ENCODE results near the gene MORC4. TPM values are rescaled to one million over a fixed set of nuclear protein-coding genes. Genes with fewer than 3 reads are reported as not detected.

Gene MORC4
- 1 to 10 TPM; 7.6 to 9.7 (median 8.0) TPM for total RNA-seq
- long read RNA-seq, donor 1, partial matches to known transcripts, result 3 of 14 reads
- long read RNA-seq, donor 1, other reads (novel, unspliced or antisense), result 7 of 14 reads
- long read RNA-seq, donor 2, partial matches to known transcripts, result 1 of 1 reads
- long read RNA-seq, donor 2, other reads (novel, unspliced or antisense), result 0 of 1 reads

DNA sequence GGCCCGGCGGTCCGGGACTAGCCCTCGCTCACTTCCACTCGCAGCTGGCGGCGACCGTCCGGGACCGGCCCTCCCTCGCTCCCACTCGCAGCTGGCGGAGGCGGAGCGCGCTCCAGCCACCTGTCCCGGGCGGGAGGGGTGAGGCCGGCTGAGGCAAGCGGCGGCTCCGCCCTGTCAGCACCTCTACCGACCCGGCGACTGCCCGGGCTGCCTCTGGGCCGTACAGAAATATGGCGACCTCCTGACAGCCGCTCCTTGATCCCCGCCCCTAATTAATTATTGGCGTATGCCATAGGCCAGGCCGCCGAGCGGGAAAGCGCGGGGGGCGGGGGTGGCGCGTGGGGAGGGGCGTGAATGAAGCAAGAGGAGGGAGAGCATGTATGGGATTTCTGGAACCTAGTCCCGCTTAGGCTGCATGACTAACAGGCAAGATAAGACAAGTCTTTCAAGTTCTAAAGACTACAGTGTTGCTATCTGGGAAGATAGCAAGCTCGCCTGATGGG lies at the start of gene MORC4:
Gene MORC4, minus strand, starts transcription at position 200 of the 503 bp plus-strand sequence. CDS start 243 bp downstream, outside the sequence.
- TF ChIP-seq, protein P1, sequence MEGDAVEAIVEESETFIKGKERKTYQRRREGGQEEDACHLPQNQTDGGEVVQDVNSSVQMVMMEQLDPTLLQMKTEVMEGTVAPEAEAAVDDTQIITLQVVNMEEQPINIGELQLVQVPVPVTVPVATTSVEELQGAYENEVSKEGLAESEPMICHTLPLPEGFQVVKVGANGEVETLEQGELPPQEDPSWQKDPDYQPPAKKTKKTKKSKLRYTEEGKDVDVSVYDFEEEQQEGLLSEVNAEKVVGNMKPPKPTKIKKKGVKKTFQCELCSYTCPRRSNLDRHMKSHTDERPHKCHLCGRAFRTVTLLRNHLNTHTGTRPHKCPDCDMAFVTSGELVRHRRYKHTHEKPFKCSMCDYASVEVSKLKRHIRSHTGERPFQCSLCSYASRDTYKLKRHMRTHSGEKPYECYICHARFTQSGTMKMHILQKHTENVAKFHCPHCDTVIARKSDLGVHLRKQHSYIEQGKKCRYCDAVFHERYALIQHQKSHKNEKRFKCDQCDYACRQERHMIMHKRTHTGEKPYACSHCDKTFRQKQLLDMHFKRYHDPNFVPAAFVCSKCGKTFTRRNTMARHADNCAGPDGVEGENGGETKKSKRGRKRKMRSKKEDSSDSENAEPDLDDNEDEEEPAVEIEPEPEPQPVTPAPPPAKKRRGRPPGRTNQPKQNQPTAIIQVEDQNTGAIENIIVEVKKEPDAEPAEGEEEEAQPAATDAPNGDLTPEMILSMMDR (IDR thresholded peaks at IDR 0.05), result no peak
- Histone ChIP-seq H3K9me3 (no peaks in the 10 kb centered on the region), H3K4me3 (peak within 1 kb of the TSS; percentile 32), H3K4me1 (ENCODE audit: low read depth) (no peaks in the 10 kb centered on the region), H3K36me3 (ENCODE audit: low read depth) (no peaks in the 10 kb centered on the region)
- peak; percentile 96 for ATAC-seq
- intact Hi-C loops (cut with DNase I, micrococcal nuclease), result no loop called here
- DNase-seq, result peak; percentile 76 to 85 (median 82)

DNA sequence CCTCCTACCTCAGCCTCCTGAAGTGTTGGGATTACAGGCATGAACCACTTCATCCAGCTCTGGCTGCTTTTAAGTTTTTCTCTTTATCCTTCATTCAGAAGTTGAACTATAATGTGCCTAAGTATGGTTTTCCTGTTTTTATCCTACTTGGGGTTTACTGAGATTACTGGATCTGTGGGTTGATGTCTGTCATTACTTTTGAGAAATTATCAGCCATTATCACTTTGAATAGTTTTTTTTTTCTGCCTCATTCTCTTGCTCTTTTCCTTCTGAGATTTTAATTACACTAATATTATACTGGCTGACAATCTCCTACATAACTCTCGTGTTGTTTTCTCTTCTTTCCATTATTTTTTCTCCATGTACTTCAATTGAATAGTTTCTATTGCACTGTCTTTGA lies 47.6 kb upstream of the MORC4 start:
- no peak overlapping the region for H3K4me3 ChIP-seq
- ATAC-seq, result no peak
- H3K9me3 ChIP-seq, result no peaks in the 10 kb centered on the region
- H3K4me1 ChIP-seq (ENCODE audit: low read depth), result no peaks in the 10 kb centered on the region
- no peaks in the 10 kb centered on the region for H3K36me3 ChIP-seq (ENCODE audit: low read depth)
- DNase-seq, result no peak
- intact Hi-C loops (cut with DNase I, micrococcal nuclease), result no loop called here
- TF ChIP-seq, protein P1 (IDR thresholded peaks at IDR 0.05), result no peak

DNA sequence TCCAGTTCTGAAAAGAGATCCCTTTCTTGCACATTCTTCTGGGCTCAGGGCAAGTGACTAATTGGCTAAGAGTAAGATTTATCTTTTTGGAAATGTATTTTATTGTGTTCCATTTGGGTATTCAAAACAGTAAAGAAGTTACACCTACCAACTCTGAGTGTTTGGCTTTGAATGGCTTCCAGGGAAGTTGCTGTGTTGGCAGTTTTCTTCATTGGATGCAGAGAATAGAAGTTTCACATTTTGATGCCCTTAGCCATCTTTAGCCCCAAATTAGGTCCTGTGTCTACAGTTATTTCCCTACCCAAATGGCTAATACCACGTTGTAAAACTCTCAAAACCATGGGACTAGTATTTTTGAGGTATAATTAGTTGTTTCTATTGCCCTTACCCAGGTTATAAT lies 29.7 kb upstream of the MORC4 start:
- ATAC-seq, result no peak
- TF ChIP-seq, protein P1 (IDR thresholded peaks at IDR 0.05), result no peak
- Histone ChIP-seq H3K36me3 (ENCODE audit: low read depth) (no peaks in the 10 kb centered on the region), H3K4me3 (no peak overlapping the region), H3K9me3 (no peaks in the 10 kb centered on the region), H3K4me1 (ENCODE audit: low read depth) (no peaks in the 10 kb centered on the region)
- DNase-seq, result no peak
- intact Hi-C loops (cut with DNase I, micrococcal nuclease), result no loop called here

DNA sequence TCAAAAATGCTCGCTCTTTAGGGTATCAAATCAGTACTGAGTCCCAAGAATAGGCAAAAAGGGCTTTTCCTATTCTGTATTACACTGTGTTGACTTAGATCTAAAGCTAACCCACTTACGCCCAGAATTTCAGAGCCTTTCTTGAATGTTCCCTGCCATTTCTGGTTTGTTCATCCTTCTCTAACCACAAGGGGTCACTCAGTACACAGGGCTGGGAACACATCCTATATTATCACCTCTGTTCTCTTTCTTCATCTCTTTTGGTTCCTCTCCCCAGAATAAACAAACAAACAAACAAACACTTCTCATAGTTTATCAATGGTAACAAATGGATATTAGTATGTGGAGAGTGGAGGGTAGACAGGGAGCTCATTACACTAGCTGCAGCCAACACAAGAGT lies 25.5 kb upstream of the MORC4 start:
- ATAC-seq (no peak), DNase-seq (peak in 1 of 3 donors; percentile 8)
- Histone ChIP-seq H3K36me3 (ENCODE audit: low read depth) (no peaks in the 10 kb centered on the region), H3K4me1 (ENCODE audit: low read depth) (no peaks in the 10 kb centered on the region), H3K9me3 (no peaks in the 10 kb centered on the region), H3K4me3 (no peak overlapping the region)
- intact Hi-C loops (cut with DNase I, micrococcal nuclease), result no loop called here
- TF ChIP-seq, protein P1 (IDR thresholded peaks at IDR 0.05), result no peak

DNA sequence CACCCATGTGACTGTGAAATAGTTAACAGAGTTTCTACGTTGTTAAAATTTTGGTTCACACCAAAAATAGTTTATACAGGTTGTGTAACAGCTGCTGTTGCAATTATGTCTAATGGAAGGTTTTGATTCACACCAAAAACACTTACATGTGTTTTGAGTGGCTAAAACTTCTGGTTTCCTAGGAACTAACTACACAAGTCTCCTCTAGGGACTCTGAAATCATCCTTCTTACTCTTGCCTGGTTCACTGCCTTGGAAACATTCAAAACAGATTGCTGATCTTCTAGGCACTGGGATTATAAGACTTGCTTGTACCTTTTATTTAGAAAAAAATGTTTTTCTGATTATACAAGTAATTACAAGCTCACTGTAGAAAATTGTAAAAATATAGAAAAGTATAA lies 14.9 kb upstream of the MORC4 start:
- intact Hi-C loops (cut with DNase I, micrococcal nuclease), result no loop called here
- DNase-seq (no peak), ATAC-seq (no peak)
- TF ChIP-seq, protein P1 (IDR thresholded peaks at IDR 0.05), result no peak
- Histone ChIP-seq H3K4me1 (ENCODE audit: low read depth) (no peaks in the 10 kb centered on the region), H3K9me3 (no peaks in the 10 kb centered on the region), H3K36me3 (ENCODE audit: low read depth) (no peaks in the 10 kb centered on the region), H3K4me3 (no peak overlapping the region)

All from mucosa of descending colon (tissue), 3 donors.